A673 (cell line): Measurements from ENCODE around the gene HDAC3.

Experiments
- EZH2 ChIP-seq: fragments of 200-600 bp; sonication (generic); IDR thresholded peaks from 2 replicates; pipeline ENCODE4 v1.6.1; 2017; ENCODE audit warnings: borderline replicate concordance, low read depth, mild to moderate bottlenecking, mixed read lengths, antibody characterized with exemption, low read length; ENCODE audit not compliant: poor library complexity, severe bottlenecking
- TF ChIP-seq, protein P1 (sequence below): fragments of 300-800, 200-600 bp; sonication (generic); conservative IDR thresholded peaks from 2 replicates; pipeline ENCODE4 v1.5.1; 2017; ENCODE audit warnings: low read depth, mild to moderate bottlenecking, antibody characterized with exemption, low read length, moderate library complexity, mixed read lengths

DNA sequence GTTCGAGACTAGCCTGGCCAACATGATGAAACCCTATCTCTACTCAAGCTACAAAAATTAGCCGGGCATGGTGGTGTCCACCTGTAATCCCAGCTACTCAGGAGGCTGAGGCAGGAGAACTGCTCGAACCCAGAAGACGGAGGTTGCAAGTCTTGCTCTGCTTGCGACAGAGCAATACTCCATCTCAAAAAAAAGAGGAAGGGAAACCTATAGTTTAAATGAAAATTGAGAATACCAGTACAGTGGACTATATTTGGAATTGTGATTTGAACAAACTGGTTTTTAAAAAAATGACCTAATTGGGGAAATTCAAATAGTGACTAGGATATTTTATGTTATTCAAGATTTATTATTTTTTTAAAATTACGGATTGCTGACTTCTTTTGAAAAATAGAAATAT, 51.1 kb downstream of the HDAC3 start:
- TF ChIP-seq EZH2: no peak
- TF ChIP-seq, protein P1, sequence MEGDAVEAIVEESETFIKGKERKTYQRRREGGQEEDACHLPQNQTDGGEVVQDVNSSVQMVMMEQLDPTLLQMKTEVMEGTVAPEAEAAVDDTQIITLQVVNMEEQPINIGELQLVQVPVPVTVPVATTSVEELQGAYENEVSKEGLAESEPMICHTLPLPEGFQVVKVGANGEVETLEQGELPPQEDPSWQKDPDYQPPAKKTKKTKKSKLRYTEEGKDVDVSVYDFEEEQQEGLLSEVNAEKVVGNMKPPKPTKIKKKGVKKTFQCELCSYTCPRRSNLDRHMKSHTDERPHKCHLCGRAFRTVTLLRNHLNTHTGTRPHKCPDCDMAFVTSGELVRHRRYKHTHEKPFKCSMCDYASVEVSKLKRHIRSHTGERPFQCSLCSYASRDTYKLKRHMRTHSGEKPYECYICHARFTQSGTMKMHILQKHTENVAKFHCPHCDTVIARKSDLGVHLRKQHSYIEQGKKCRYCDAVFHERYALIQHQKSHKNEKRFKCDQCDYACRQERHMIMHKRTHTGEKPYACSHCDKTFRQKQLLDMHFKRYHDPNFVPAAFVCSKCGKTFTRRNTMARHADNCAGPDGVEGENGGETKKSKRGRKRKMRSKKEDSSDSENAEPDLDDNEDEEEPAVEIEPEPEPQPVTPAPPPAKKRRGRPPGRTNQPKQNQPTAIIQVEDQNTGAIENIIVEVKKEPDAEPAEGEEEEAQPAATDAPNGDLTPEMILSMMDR: no peak
